ENCODE results near the gene TMEM87A.

TMEM87A gene

DNA sequence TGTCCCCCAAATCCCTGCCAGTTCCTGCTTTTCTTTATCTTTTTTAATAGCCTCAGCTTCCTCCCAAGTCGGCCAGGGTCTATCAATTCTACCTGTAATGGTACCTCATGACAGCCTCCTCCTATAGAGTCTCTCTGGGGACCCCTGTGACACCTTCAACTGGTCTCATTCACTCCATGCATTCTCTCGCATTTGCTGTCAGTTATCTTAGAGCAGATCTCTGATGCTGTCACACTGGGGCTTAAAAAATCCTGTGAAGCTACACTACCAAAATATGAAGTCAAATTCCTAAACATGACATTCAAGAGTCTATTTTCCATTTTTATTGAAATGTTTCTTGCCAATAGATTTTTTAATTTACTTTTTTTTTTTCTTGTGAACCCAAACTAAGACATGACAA is 70.6 kb downstream of the TMEM87A start:
- no peak for DNase-seq

DNA sequence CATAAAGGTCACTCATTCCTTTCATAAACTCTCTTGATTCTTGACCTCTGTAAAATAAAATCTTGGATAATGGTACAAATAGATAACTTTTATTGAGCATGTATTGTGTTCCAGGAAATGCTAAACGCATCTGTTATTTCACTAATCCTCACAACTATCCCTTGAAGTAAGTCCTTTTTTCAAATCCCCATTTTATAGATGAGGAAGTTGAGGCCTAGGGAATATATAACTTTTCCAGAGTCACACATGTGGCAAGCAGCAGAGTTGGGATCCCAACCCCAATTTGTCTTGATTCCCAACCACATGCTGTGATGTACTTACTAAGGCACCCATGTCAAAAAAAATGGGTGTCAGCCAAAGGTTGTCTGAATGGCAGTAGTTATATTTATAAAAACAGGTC is 71.4 kb downstream of the TMEM87A start:
- DNase-seq: no peak

DNA sequence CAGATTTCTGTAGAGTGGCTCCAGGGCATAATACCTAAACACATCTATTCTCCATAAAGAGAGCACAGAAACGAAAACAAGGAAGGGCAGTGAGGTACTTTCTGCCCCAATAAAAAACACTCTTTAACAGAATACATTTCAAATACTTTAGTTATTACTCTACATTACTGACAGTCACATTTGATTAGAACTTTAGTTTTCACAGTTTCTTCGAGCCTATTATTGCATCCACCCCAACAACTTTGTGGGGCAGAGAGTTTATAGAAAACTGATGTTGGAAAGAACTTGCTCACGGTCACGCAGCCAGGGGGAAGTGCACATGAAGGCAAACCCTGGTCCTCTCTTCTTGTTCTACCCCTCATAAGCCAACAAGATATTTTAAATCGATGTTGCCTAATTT is 74.1 kb downstream of the TMEM87A start:
- DNase-seq: no peak

DNA sequence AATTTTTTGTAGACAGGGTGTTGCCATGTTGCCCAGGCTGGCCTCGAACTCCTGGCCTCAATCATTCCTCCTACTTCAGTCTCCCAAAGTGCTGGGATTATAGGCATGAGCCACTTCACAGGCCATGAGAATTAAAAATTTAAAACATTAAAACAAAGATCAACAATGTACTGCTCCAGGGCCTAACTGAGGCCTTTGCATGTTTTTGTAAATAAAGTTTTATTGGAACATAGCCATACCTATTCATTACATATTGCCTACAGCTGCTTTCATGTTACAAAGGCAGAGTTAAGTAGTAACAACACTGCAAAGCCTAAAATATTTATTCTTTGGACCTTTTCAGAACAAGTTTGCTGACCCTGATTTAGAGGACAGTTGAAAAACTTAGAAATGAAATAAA is 74.7 kb downstream of the TMEM87A start:
- DNase-seq: no peak

DNA sequence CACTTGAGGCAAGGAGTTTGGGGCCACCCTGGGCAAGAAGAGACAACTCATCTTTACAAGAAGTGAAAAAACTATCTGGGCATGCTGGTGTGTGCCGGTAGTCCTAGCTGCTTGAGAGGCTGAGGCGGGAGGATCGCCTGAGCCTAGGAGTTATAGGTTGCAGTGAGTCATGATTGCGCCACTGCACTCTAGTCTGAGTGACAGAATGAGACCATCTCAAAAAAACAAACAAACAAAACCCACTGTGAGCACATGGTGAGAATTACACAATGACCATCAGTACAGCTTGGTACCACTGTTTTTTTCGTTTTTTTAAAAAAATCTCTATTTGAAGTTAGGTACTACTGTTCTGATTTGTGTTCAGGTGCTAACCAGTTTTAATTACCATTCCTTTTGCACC is 78.7 kb downstream of the TMEM87A start:
- no peak for DNase-seq

DNA sequence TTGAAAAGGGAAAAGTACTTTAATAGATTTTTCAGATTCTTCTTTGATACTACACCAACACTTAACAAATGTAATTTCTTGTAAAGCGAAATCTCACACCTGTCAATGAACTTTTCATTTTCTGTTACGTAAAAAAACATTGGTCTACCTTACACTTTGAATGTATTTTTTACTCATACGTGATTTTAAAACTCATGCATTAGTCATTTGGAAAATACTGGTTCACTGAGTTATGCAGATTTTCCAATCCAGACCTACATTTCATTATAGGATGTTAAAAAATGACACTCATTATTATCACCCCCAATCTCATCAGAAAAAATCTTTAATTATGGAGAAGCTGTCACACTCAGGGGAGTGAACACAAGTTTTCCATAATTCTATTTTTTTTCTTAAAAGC is 79.8 kb downstream of the TMEM87A start:
- DNase-seq: no peak

DNA sequence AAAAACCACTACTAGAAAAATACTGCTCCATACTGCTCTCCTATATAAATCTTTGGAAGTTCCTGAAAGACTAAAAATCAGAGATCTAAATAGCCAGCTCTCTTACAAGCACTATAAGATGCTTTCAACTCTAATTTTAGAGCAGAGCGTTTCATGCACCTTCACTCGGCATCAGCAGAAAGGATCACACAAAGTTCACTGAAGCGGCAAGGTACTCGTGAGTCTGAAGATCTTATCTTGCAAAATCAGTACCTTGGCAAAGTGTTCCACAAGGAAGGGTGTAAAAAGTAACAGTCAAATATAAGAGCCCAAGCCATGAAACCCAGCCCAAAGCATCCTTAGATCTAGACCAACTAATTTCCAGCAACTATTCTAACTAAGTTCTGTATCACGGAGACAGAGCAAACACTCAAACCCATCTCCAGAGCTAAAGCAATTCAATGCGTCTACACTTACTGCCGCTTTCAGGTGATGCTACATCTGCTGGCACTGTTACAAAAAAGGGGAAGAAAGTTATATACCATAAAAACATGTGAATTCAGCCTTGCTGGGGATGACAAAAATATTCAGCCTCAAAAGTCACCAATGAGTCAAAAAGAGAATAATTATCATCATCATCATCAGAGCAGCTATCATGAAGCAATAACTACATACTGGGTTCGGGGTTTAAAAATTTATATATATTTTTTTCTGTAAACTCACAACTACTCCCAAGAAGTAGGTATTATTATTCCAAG is 81.5 kb downstream of the TMEM87A start:
- no peak for DNase-seq

DNA sequence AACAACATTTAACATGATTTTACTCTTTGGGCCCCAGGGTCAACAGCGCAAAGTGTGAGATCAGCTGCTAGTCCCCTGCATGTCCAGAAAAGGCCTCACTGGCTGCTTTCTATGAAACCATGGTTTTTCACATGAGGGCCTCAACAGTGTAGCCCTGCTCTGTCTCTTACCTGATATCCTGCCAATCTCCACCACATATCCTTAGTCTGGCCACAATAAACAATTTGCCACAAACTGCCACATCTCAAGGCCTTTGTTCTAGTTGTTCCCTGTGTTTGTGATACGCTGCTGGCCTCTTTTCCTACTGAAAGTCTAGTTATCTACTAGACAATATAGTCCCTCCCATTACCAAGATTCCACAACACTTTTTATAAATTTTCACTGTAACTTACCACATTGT is 82.9 kb downstream of the TMEM87A start:
- no peak for DNase-seq

DNA sequence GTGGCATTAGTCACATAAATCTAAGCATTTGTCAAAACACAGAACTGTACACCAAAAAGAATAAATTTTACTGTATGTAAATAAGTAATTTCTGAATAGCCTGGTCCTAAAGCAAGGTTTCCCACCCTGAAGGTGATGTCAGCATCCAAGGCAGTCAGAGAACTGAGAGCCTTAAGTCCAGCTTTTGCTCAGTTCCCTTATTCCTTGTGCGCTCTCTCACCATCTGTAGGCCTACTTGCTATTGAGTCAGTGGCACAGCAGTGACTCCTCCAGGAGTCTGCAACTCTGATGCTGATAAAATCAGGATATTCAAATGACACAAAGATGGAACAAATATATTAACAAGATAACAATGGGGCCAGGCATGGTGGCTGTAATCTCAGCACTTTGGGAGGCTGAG is 87.4 kb downstream of the TMEM87A start:
- no peak for DNase-seq

DNA sequence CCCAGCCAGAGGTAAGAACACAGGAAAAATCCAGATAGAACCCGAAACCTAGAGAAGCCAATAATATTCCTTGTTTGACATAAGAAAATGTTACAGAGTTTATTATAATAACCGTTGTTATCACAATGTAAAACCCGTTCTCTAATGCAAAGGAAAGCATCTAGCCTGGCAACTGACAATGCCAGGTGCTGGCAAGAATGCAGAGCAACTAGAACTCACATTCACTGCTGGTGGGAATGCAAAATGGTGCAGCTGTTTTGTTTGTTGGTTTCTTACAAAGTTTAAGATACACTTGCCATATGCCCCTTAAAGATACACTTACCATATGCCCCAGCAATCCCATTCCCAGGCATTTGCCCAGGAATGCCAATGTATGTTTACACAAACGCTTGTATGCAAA is 88.5 kb downstream of the TMEM87A start:
- no peak for DNase-seq

DNA sequence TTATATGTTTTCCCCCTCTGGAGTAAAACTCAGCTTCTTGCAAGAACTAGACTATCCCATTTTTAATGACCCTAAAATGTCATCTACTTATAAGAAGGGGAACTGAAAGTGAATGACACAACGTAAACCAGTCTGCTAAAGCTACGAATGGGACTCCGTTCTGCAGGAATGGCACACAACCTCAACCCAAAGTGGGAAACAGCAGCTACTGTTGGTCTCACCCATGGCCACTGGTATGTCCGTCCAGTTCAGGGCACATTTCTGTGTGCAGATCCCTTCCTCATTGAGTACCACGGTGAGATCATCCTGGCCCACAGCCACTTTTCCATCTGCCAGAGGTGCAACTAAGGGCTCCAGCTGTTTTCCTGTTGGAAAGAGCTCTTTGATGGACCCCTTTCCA is 88.9 kb downstream of the TMEM87A start:
- DNase-seq: no peak

DNA sequence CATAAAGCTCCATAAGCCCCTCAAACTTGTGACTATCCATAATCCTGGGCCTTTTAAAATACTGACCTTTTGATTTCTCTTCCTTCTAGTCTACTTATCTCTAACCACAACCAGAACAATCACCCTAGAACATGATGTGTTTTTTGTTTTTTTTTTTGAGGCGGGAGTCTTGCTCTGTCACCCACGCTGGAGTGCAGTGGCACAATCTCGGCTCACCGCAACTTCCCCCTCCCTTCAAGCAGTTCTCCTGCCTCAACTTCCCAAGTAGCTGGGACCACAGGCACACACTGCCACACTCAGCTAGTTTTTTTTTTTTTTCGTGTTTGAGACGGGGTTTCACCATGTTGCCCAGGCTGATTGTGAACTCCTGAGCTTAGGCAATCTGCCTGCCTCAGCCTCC is 90.3 kb downstream of the TMEM87A start:
- DNase-seq: no peak

DNA sequence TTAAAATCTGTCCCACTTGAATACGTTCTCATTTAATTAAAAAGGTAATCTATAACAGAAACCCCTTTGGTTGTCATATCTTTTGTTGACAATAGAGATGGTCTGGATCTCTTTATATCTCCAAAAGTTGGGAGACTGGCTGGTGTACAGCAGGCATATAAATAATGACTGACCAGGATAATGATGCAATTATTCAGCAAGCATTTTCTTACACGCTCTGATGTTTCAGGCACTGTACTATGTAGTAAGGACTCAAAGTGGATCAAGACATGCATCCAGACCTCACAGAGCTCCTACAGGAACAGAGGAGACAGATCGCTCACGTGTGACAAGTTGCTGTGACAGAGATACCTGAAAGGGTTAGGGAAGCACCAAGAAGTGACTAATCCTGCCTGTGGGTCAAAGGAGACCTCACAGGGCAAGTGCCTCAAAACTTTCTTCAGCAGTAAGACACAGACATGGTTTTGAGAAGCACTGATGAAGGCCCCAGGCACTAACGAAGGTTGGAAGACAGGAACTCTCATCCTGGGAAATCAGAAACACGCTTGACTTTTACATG is 90.8 kb downstream of the TMEM87A start:
- DNase-seq: no peak

DNA sequence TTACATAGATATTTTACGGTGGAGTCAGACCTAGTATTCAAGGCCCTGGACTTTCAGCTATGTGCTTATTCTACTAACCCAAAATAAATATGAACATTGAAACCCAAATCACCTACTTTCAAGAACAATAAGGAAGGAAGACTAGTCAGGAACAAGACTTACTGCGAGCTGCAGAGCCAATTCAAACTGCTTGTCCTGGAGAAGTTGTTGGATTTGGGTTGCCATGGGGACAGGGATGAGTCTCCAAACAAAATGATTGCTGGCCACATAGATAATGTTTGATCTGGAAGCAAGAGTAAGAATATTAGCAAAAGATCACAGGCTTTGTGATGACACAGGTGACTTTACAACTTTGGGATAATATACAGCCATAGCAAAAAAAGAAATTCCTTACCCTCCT is 95.2 kb downstream of the TMEM87A start:
- DNase-seq: no peak

DNA sequence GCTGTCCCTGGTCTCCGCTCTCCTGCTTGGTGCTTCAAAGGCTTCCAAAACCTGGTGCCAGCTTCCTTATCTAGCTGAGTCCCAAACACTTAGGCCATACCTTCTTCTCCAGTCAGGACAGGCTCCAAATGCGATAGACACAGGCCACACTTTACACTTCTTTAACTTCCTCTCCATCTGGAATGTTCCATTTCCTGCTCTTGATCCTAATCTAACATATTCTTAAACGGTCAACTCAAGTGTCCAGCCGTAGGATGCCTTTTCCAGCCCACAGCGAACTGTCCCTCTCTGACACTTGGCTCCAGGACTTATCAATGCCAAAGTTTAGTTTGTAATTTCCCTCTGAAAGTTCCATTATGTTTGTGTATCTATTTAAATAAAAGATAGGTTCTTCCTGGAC is 97.6 kb downstream of the TMEM87A start:
- DNase-seq: no peak

DNA sequence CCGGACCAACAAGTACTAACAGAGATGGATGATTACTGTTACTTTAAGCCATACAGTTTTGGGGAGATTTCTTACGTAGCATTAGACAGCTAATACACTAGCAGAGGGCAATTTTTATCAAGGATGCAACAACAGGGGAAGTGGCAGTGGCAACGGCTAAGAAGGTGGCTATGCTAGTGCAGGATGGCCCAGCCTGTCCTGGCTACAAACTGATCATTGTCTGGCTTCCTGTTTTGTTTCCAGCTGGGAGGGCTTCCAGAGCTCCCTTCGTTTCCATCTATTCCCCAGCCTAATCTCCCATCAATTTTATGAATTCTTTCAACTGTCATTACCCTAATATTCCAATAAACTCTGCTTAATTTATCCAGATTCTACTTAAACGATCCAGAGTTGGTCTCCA is 100.8 kb downstream of the TMEM87A start:
- no peak for DNase-seq

DNA sequence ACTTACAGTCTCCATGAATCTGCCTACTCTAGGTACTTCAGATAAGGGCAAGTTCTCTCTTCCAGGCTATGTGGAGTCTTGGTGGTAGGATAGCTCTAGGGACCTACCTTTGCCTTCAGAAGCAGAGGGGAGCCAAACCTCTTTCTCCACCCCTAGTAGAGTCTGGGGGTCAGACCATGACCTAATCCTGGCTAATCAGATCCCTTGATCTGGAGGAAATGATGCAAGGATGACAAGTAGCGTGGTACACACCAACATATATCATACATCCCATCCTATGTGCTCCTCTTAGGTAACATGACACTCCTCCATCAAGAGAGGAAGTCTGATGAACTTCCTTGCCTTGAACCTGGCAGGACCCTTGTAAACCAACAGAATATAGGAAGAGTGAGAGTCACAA is 101.4 kb downstream of the TMEM87A start:
- DNase-seq: no peak

DNA sequence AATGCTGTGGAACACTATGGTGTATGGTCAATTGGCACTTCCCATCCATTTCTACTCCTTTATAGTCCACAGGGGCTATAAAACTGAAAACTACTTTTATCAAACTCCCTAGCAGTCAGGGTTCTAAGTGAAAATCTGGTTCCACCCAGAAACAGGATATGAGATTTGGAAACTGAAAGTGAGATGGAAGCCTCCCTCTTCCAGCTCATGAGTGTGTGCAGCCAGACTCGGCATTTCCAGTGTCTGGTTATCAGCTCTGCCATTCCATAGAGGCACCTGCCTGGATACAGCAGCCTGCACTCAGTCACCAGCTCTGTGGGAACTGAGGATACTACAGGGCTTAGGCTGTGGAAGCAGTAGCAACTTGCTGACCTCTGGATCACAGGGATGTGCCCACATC is 102.1 kb downstream of the TMEM87A start:
- DNase-seq: no peak

DNA sequence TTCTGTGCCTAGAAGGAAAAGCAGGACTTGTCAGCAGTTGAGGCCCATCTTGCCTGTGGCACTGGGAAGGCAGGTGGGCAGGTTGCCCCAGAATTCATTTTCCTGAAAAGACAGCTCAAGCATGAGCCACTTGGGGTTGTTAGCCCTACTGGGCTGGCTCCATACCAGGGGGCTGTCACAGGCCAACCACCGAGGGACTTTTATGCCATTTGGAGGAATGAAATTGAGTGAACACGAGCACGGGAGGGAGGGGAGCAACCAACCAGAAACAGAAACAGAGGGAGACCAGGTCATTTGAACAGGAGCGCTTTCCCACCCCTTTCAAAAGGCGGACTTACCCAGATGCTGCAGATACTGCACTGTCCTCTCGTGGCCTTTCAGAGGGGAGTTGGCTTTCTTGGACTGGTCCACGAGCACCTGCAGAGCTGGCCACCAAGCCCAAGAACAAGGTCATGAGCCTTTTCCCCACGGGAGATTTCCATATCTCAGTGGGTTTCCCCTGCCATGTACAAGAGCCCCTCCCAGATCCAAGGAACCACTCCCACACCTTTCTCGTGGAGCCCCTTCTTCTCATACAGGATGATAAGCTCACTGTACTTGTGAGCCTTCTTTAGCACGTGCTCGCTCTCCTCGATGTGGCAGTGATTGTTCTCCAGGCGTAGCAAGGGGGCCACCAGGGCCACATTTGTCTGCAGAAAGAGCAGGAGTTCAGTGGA is 106.8 kb downstream of the TMEM87A start:
- DNase-seq: no peak

DNA sequence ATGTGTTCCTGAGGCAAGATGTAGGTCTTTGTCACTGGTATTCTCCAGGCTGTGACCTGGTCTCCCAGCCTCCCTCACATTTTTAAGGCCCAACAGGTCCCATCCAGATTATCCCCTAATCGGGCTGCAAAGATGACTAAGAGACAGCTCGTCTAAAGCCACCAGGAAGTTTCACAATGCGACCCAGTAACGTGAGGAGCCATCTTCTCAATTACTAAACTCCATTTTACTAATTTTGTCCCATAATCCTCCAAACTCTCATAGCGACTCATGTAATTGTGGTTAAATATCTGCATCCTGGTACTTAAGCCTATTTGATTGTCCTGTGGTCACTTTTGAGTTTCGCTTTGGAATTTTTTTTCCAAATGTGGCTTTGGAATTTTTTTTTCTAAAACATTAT is 108.1 kb downstream of the TMEM87A start:
- DNase-seq: no peak

DNA sequence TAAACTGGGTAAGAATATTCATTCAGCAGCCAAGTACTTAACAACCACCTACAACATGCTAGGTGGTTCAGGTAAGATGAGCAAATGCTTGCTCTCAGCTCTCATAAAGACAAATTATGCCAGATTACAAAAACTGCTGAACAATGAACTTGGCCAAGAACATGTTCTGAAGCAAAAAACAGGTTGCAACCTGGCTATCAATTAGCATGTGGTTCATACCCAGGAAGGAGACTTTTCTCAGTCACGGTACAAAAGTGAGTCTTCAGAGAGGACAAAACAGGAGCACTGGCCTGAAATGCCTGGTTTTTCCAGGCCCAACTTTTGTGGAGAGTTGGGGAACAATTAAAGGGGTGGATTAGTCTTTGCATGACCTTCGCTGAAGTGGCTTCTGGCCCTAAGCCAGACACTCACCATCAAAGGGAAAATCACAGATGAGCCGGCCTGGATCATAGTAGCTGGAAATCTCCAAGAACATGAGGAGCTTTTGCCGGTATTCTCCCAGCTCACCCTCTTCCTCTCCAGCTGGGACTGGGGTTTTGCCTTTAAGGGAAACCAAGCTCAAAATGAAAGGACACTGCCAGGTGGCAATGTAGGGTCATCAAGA is 109.2 kb downstream of the TMEM87A start:
- no peak for DNase-seq

DNA sequence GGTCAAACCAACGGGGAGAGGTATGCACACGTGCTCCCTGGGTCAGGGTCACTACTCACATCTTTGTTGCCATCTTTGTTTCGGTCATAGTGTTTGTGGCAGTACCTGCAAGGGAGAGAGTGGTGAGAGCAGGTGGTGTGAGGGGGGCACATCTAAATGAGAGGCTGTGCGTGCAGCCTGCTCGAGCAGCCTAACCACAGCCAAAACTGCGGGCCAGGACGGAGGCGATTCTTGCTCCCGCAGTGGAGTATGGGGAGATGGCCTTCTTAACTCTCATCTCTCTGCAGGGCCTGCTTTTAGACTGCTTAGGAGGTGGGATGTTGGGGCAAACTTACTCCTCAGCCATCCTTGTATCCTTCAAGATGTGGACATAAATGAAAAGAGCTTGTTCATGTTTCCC is 109.9 kb downstream of the TMEM87A start:
- DNase-seq: no peak

Data from stimulated activated naive CD4-positive, alpha-beta T cell (primary cell).